ENCODE measurements around the gene APBA1.

APBA1 gene

GRCh38 chr9:69579760-69580581 lies 92.2 kb downstream of the APBA1 start:
- Mint-ChIP-seq H3K4me1 (no peaks in the 10 kb centered on the region), H3K4me3 (no peak overlapping the region), H3K9me3 (no peaks in the 10 kb centered on the region), H3K36me3 (ENCODE audit: insufficient read depth) (peaks cover 1% of the 10 kb centered on the region), H3K27ac (ENCODE audit: low read depth) (no peak overlapping the region), H3K27me3 (peaks cover 30% of the 10 kb centered on the region)
- DNase-seq (ENCODE audit: low spot score in 2 of 2) (no peak), ATAC-seq (replicated peaks; ENCODE audit: extremely low read depth, poor library complexity, severe bottlenecking) (no peak)

- Mint-ChIP-seq H3K27me3 (peaks cover 30% of the 10 kb centered on the region), H3K4me1 (no peaks in the 10 kb centered on the region), H3K27ac (ENCODE audit: low read depth) (no peak overlapping the region), H3K36me3 (ENCODE audit: insufficient read depth) (peaks cover 1% of the 10 kb centered on the region), H3K9me3 (no peaks in the 10 kb centered on the region), H3K4me3 (no peak overlapping the region)
- ATAC-seq (replicated peaks; ENCODE audit: extremely low read depth, poor library complexity, severe bottlenecking) (no peak), DNase-seq (ENCODE audit: low spot score in 2 of 2) (no peak)
Measured at GRCh38 chr9:69579032-69579758, 93.0 kb downstream of the APBA1 start.

GRCh38 chr9:69578026-69578425 lies 94.1 kb downstream of the APBA1 start:
- H3K4me1 Mint-ChIP-seq, result no peaks in the 10 kb centered on the region
- no peaks in the 10 kb centered on the region for H3K9me3 Mint-ChIP-seq
- peaks cover 1% of the 10 kb centered on the region for H3K36me3 Mint-ChIP-seq (ENCODE audit: insufficient read depth)
- H3K4me3 Mint-ChIP-seq, result no peak overlapping the region
- ATAC-seq (replicated peaks; ENCODE audit: extremely low read depth, poor library complexity, severe bottlenecking) (no peak), DNase-seq (ENCODE audit: low spot score in 2 of 2) (no peak)
- peaks cover 31% of the 10 kb centered on the region for H3K27me3 Mint-ChIP-seq
- no peak overlapping the region for H3K27ac Mint-ChIP-seq (ENCODE audit: low read depth)

GRCh38 chr9:69577123-69577522 lies 95.0 kb downstream of the APBA1 start:
- Mint-ChIP-seq H3K36me3 (ENCODE audit: insufficient read depth) (peaks cover 1% of the 10 kb centered on the region), H3K4me1 (no peaks in the 10 kb centered on the region), H3K27ac (ENCODE audit: low read depth) (no peak overlapping the region), H3K4me3 (no peak overlapping the region), H3K9me3 (no peaks in the 10 kb centered on the region), H3K27me3 (peaks cover 36% of the 10 kb centered on the region)
- ATAC-seq (replicated peaks; ENCODE audit: extremely low read depth, poor library complexity, severe bottlenecking) (no peak), DNase-seq (ENCODE audit: low spot score in 2 of 2) (no peak)

- ATAC-seq (replicated peaks; ENCODE audit: extremely low read depth, poor library complexity, severe bottlenecking) (no peak), DNase-seq (ENCODE audit: low spot score in 2 of 2) (no peak)
- H3K27me3 Mint-ChIP-seq, result peaks cover 14% of the 10 kb centered on the region
- no peaks in the 10 kb centered on the region for H3K9me3 Mint-ChIP-seq
- H3K4me3 Mint-ChIP-seq, result no peak overlapping the region
- no peak overlapping the region for H3K27ac Mint-ChIP-seq (ENCODE audit: low read depth)
- H3K36me3 Mint-ChIP-seq (ENCODE audit: insufficient read depth), result no peaks in the 10 kb centered on the region
- no peaks in the 10 kb centered on the region for H3K4me1 Mint-ChIP-seq
Measured at GRCh38 chr9:69574057-69574456, 98.1 kb downstream of the APBA1 start.

GRCh38 chr9:69573651-69574050 lies 98.5 kb downstream of the APBA1 start:
- no peaks in the 10 kb centered on the region for H3K4me1 Mint-ChIP-seq
- DNase-seq (ENCODE audit: low spot score in 2 of 2) (no peak), ATAC-seq (replicated peaks; ENCODE audit: extremely low read depth, poor library complexity, severe bottlenecking) (no peak)
- H3K27me3 Mint-ChIP-seq, result peaks cover 14% of the 10 kb centered on the region
- peaks cover under 1% of the 10 kb centered on the region for H3K36me3 Mint-ChIP-seq (ENCODE audit: insufficient read depth)
- no peaks in the 10 kb centered on the region for H3K9me3 Mint-ChIP-seq
- no peak overlapping the region for H3K27ac Mint-ChIP-seq (ENCODE audit: low read depth)
- no peak overlapping the region for H3K4me3 Mint-ChIP-seq

GRCh38 chr9:69572611-69573010 lies 99.6 kb downstream of the APBA1 start:
- no peak overlapping the region for H3K4me3 Mint-ChIP-seq
- peaks cover 2% of the 10 kb centered on the region for H3K36me3 Mint-ChIP-seq (ENCODE audit: insufficient read depth)
- H3K4me1 Mint-ChIP-seq, result no peaks in the 10 kb centered on the region
- DNase-seq (ENCODE audit: low spot score in 2 of 2), result no peak
- no peak for ATAC-seq (replicated peaks; ENCODE audit: extremely low read depth, poor library complexity, severe bottlenecking)
- no peak overlapping the region for H3K27ac Mint-ChIP-seq (ENCODE audit: low read depth)
- H3K27me3 Mint-ChIP-seq, result peaks cover 16% of the 10 kb centered on the region
- H3K9me3 Mint-ChIP-seq, result no peaks in the 10 kb centered on the region

- ATAC-seq (replicated peaks; ENCODE audit: extremely low read depth, poor library complexity, severe bottlenecking), result no peak
Measured at GRCh38 chr9:69571032-69571431, 101.1 kb downstream of the APBA1 start.

GRCh38 chr9:69569738-69570451 lies 102.3 kb downstream of the APBA1 start:
- no peaks in the 10 kb centered on the region for H3K4me1 Mint-ChIP-seq
- H3K9me3 Mint-ChIP-seq, result no peaks in the 10 kb centered on the region
- no peak for ATAC-seq (replicated peaks; ENCODE audit: extremely low read depth, poor library complexity, severe bottlenecking)
- DNase-seq (ENCODE audit: low spot score in 2 of 2), result no peak
- H3K27me3 Mint-ChIP-seq, result peaks cover 28% of the 10 kb centered on the region
- no peak overlapping the region for H3K4me3 Mint-ChIP-seq
- H3K36me3 Mint-ChIP-seq (ENCODE audit: insufficient read depth), result peaks cover 2% of the 10 kb centered on the region
- no peak overlapping the region for H3K27ac Mint-ChIP-seq (ENCODE audit: low read depth)

More at GRCh38 chr9:69571032-69571431, 101.1 kb downstream of the APBA1 start:
- Mint-ChIP-seq H3K4me1 (no peaks in the 10 kb centered on the region), H3K4me3 (no peak overlapping the region), H3K27ac (ENCODE audit: low read depth) (no peak overlapping the region), H3K27me3 (peaks cover 18% of the 10 kb centered on the region), H3K36me3 (ENCODE audit: insufficient read depth) (peaks cover 2% of the 10 kb centered on the region), H3K9me3 (no peaks in the 10 kb centered on the region)
- DNase-seq (ENCODE audit: low spot score in 2 of 2), result no peak

GRCh38 chr9:69564557-69564956 lies 107.6 kb downstream of the APBA1 start:
- Mint-ChIP-seq H3K36me3 (ENCODE audit: insufficient read depth) (peaks cover 2% of the 10 kb centered on the region), H3K27ac (ENCODE audit: low read depth) (no peak overlapping the region), H3K4me3 (no peak overlapping the region), H3K27me3 (peaks cover 36% of the 10 kb centered on the region), H3K9me3 (no peaks in the 10 kb centered on the region), H3K4me1 (no peaks in the 10 kb centered on the region)
- DNase-seq (ENCODE audit: low spot score in 2 of 2), result no peak
- ATAC-seq (replicated peaks; ENCODE audit: extremely low read depth, poor library complexity, severe bottlenecking), result no peak

- no peak for ATAC-seq (replicated peaks; ENCODE audit: extremely low read depth, poor library complexity, severe bottlenecking)
- Mint-ChIP-seq H3K27ac (ENCODE audit: low read depth) (no peak overlapping the region), H3K27me3 (peaks cover 30% of the 10 kb centered on the region), H3K4me3 (no peak overlapping the region), H3K9me3 (no peaks in the 10 kb centered on the region), H3K36me3 (ENCODE audit: insufficient read depth) (no peaks in the 10 kb centered on the region), H3K4me1 (no peaks in the 10 kb centered on the region)
- DNase-seq (ENCODE audit: low spot score in 2 of 2), result no peak
Measured at GRCh38 chr9:69559126-69559525, 113.0 kb downstream of the APBA1 start.

GRCh38 chr9:69556707-69557106 lies 115.5 kb downstream of the APBA1 start:
- H3K27ac Mint-ChIP-seq (ENCODE audit: low read depth), result no peak overlapping the region
- peaks cover 37% of the 10 kb centered on the region for H3K27me3 Mint-ChIP-seq
- H3K36me3 Mint-ChIP-seq (ENCODE audit: insufficient read depth), result no peaks in the 10 kb centered on the region
- no peaks in the 10 kb centered on the region for H3K9me3 Mint-ChIP-seq
- no peak overlapping the region for H3K4me3 Mint-ChIP-seq
- ATAC-seq (replicated peaks; ENCODE audit: extremely low read depth, poor library complexity, severe bottlenecking) (no peak), DNase-seq (ENCODE audit: low spot score in 2 of 2) (no peak)
- no peaks in the 10 kb centered on the region for H3K4me1 Mint-ChIP-seq
